SU-DHL-6 (cell line): ENCODE data around the gene COL16A1.

Experiments
- EZH2phosphoT487 ChIP-seq: fragments of 200-600 bp; sonication (generic), shearing (Covaris generic); conservative IDR thresholded peaks from 2 replicates; pipeline ENCODE4 v1.6.1; 2018; ENCODE audit warnings: mild to moderate bottlenecking, antibody characterized with exemption, low read length, moderate library complexity, mixed read lengths
- TF ChIP-seq, protein P1 (sequence below): fragments of 200-600 bp; sonication (generic); IDR thresholded peaks from one replicate; pipeline ENCODE4 v1.5.1; 2017; ENCODE audit warnings: antibody characterized with exemption, mild to moderate bottlenecking, low read length, moderate library complexity; ENCODE audit not compliant: insufficient read depth, poor library complexity, severe bottlenecking

DNA sequence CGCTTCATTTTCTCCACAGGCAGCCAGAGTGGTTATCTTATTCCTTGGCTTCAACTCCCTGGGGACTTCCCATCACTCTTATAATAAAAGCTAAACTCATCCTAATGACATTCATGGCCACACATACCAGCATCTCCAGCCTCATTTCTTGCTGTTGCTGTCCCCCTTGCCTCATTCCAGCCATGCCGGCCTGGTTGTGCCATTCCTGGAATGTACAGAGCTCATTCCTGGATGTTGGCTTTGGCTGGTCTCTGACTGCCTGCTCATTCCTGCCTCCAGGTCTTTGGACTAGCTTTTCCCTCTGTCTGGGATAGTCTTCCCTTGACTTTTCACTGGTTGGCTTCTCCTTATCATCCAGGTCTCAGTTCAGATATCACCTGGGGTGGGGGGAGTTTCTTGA, 56.7 kb downstream of the COL16A1 start:
- TF ChIP-seq, protein P1, sequence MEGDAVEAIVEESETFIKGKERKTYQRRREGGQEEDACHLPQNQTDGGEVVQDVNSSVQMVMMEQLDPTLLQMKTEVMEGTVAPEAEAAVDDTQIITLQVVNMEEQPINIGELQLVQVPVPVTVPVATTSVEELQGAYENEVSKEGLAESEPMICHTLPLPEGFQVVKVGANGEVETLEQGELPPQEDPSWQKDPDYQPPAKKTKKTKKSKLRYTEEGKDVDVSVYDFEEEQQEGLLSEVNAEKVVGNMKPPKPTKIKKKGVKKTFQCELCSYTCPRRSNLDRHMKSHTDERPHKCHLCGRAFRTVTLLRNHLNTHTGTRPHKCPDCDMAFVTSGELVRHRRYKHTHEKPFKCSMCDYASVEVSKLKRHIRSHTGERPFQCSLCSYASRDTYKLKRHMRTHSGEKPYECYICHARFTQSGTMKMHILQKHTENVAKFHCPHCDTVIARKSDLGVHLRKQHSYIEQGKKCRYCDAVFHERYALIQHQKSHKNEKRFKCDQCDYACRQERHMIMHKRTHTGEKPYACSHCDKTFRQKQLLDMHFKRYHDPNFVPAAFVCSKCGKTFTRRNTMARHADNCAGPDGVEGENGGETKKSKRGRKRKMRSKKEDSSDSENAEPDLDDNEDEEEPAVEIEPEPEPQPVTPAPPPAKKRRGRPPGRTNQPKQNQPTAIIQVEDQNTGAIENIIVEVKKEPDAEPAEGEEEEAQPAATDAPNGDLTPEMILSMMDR = no peak
- no peak for TF ChIP-seq EZH2phosphoT487
